ENCODE measurements around the gene OPTC.
"Not testable (repeated sequence)": the region's sequence is repeated elsewhere in the genome, so short reads cannot be mapped to it uniquely, and the experiment has no call there.

The OPTC gene

GRCh38 chr1:203511930-203512329 is 18.0 kb downstream of the OPTC start:
- Histone ChIP-seq H3K27ac (ENCODE audit: low read depth, low read length) (no peak overlapping the region), H3K27me3 (ENCODE audit: control insufficient read depth in 1 of 2, insufficient read depth in 2 of 2, low read length in 2 of 2) (no peaks in the 10 kb centered on the region), H3K9me3 (ENCODE audit: control insufficient read depth in 1 of 2, low read length in 2 of 2) (no peaks in the 10 kb centered on the region), H3K9ac (ENCODE audit: low read depth in 1 of 2, low read length in 2 of 2) (no peak overlapping the region), H3K4me1 (ENCODE audit: control insufficient read depth in 1 of 2, insufficient read depth in 2 of 2, low read length in 2 of 2) (peaks cover 0 to 21% of the 10 kb centered on the region in 2 donors), H3K36me3 (ENCODE audit: control insufficient read depth in 1 of 2, insufficient read depth in 2 of 2, low read length in 2 of 2) (no peaks in the 10 kb centered on the region), H3K4me3 (ENCODE audit: low read depth in 1 of 2, low read length in 2 of 2) (no peak overlapping the region)

GRCh38 chr1:203512517-203512847 is 18.5 kb downstream of the OPTC start:
- no peak overlapping the region for H3K27ac ChIP-seq (ENCODE audit: low read depth, low read length)
- no peaks in the 10 kb centered on the region for H3K9me3 ChIP-seq (ENCODE audit: control insufficient read depth in 1 of 2, low read length in 2 of 2)
- H3K4me1 ChIP-seq (ENCODE audit: control insufficient read depth in 1 of 2, insufficient read depth in 2 of 2, low read length in 2 of 2) = peaks cover 0 to 15% of the 10 kb centered on the region in 2 donors
- H3K36me3 ChIP-seq (ENCODE audit: control insufficient read depth in 1 of 2, insufficient read depth in 2 of 2, low read length in 2 of 2) = no peaks in the 10 kb centered on the region
- H3K9ac ChIP-seq (ENCODE audit: low read depth in 1 of 2, low read length in 2 of 2) = no peak overlapping the region
- no peaks in the 10 kb centered on the region for H3K27me3 ChIP-seq (ENCODE audit: control insufficient read depth in 1 of 2, insufficient read depth in 2 of 2, low read length in 2 of 2)
- no peak overlapping the region for H3K4me3 ChIP-seq (ENCODE audit: low read depth in 1 of 2, low read length in 2 of 2)

- Histone ChIP-seq H3K9ac (ENCODE audit: low read depth in 1 of 2, low read length in 2 of 2) (no peak overlapping the region), H3K9me3 (ENCODE audit: control insufficient read depth in 1 of 2, low read length in 2 of 2) (no peaks in the 10 kb centered on the region), H3K36me3 (ENCODE audit: control insufficient read depth in 1 of 2, insufficient read depth in 2 of 2, low read length in 2 of 2) (no peaks in the 10 kb centered on the region), H3K27me3 (ENCODE audit: control insufficient read depth in 1 of 2, insufficient read depth in 2 of 2, low read length in 2 of 2) (no peaks in the 10 kb centered on the region), H3K27ac (ENCODE audit: low read depth, low read length) (no peak overlapping the region), H3K4me1 (ENCODE audit: control insufficient read depth in 1 of 2, insufficient read depth in 2 of 2, low read length in 2 of 2) (peaks cover 0 to 15% of the 10 kb centered on the region in 2 donors), H3K4me3 (ENCODE audit: low read depth in 1 of 2, low read length in 2 of 2) (no peak overlapping the region)
Measured at GRCh38 chr1:203512848-203513584, 19.1 kb downstream of the OPTC start.

GRCh38 chr1:203513585-203514031 is 19.7 kb downstream of the OPTC start:
- Histone ChIP-seq H3K4me3 (ENCODE audit: low read depth in 1 of 2, low read length in 2 of 2) (no peak overlapping the region), H3K9me3 (ENCODE audit: control insufficient read depth in 1 of 2, low read length in 2 of 2) (no peaks in the 10 kb centered on the region), H3K4me1 (ENCODE audit: control insufficient read depth in 1 of 2, insufficient read depth in 2 of 2, low read length in 2 of 2) (peaks cover 2 to 15% of the 10 kb centered on the region in 2 donors), H3K9ac (ENCODE audit: low read depth in 1 of 2, low read length in 2 of 2) (no peak overlapping the region), H3K36me3 (ENCODE audit: control insufficient read depth in 1 of 2, insufficient read depth in 2 of 2, low read length in 2 of 2) (no peaks in the 10 kb centered on the region), H3K27ac (ENCODE audit: low read depth, low read length) (no peak overlapping the region), H3K27me3 (ENCODE audit: control insufficient read depth in 1 of 2, insufficient read depth in 2 of 2, low read length in 2 of 2) (no peaks in the 10 kb centered on the region)

GRCh38 chr1:203516184-203516583 is 22.2 kb downstream of the OPTC start:
- H3K4me1 ChIP-seq (ENCODE audit: control insufficient read depth in 1 of 2, insufficient read depth in 2 of 2, low read length in 2 of 2) = peaks cover 23 to 32% of the 10 kb centered on the region in 2 donors
- no peaks in the 10 kb centered on the region for H3K9me3 ChIP-seq (ENCODE audit: control insufficient read depth in 1 of 2, low read length in 2 of 2)
- no peak overlapping the region for H3K27ac ChIP-seq (ENCODE audit: low read depth, low read length)
- H3K36me3 ChIP-seq (ENCODE audit: control insufficient read depth in 1 of 2, insufficient read depth in 2 of 2, low read length in 2 of 2) = no peaks in the 10 kb centered on the region
- H3K4me3 ChIP-seq (ENCODE audit: low read depth in 1 of 2, low read length in 2 of 2) = no peak overlapping the region
- H3K27me3 ChIP-seq (ENCODE audit: control insufficient read depth in 1 of 2, insufficient read depth in 2 of 2, low read length in 2 of 2) = no peaks in the 10 kb centered on the region
- H3K9ac ChIP-seq (ENCODE audit: low read depth in 1 of 2, low read length in 2 of 2) = no peak overlapping the region

- H3K4me3 ChIP-seq (ENCODE audit: low read depth in 1 of 2, low read length in 2 of 2) = no peak overlapping the region
- H3K36me3 ChIP-seq (ENCODE audit: control insufficient read depth in 1 of 2, insufficient read depth in 2 of 2, low read length in 2 of 2) = no peaks in the 10 kb centered on the region
- no peak overlapping the region for H3K9ac ChIP-seq (ENCODE audit: low read depth in 1 of 2, low read length in 2 of 2)
- H3K27ac ChIP-seq (ENCODE audit: low read depth, low read length) = no peak overlapping the region
- H3K27me3 ChIP-seq (ENCODE audit: control insufficient read depth in 1 of 2, insufficient read depth in 2 of 2, low read length in 2 of 2) = no peaks in the 10 kb centered on the region
- H3K4me1 ChIP-seq (ENCODE audit: control insufficient read depth in 1 of 2, insufficient read depth in 2 of 2, low read length in 2 of 2) = peaks cover 31 to 37% of the 10 kb centered on the region in 2 donors
- H3K9me3 ChIP-seq (ENCODE audit: control insufficient read depth in 1 of 2, low read length in 2 of 2) = no peaks in the 10 kb centered on the region
Measured at GRCh38 chr1:203516906-203517305, 23.0 kb downstream of the OPTC start.

- Histone ChIP-seq H3K27me3 (ENCODE audit: control insufficient read depth in 1 of 2, insufficient read depth in 2 of 2, low read length in 2 of 2) (no peaks in the 10 kb centered on the region), H3K27ac (ENCODE audit: low read depth, low read length) (no peak overlapping the region), H3K4me3 (ENCODE audit: low read depth in 1 of 2, low read length in 2 of 2) (no peak overlapping the region), H3K4me1 (ENCODE audit: control insufficient read depth in 1 of 2, insufficient read depth in 2 of 2, low read length in 2 of 2) (peaks cover 32 to 33% of the 10 kb centered on the region in 2 donors), H3K36me3 (ENCODE audit: control insufficient read depth in 1 of 2, insufficient read depth in 2 of 2, low read length in 2 of 2) (no peaks in the 10 kb centered on the region), H3K9me3 (ENCODE audit: control insufficient read depth in 1 of 2, low read length in 2 of 2) (no peaks in the 10 kb centered on the region), H3K9ac (ENCODE audit: low read depth in 1 of 2, low read length in 2 of 2) (no peak overlapping the region)
Measured at GRCh38 chr1:203517426-203518110, 23.6 kb downstream of the OPTC start.

- H3K4me1 ChIP-seq (ENCODE audit: control insufficient read depth in 1 of 2, insufficient read depth in 2 of 2, low read length in 2 of 2) = peaks cover 27 to 32% of the 10 kb centered on the region in 2 donors
- H3K36me3 ChIP-seq (ENCODE audit: control insufficient read depth in 1 of 2, insufficient read depth in 2 of 2, low read length in 2 of 2); H3K27ac ChIP-seq (ENCODE audit: low read depth, low read length); H3K9me3 ChIP-seq (ENCODE audit: control insufficient read depth in 1 of 2, low read length in 2 of 2); H3K4me3 ChIP-seq (ENCODE audit: low read depth in 1 of 2, low read length in 2 of 2); H3K27me3 ChIP-seq (ENCODE audit: control insufficient read depth in 1 of 2, insufficient read depth in 2 of 2, low read length in 2 of 2); H3K9ac ChIP-seq (ENCODE audit: low read depth in 1 of 2, low read length in 2 of 2): not testable (repeated sequence)
Measured at GRCh38 chr1:203518139-203518538, 24.2 kb downstream of the OPTC start.

GRCh38 chr1:203518541-203518940 is 24.6 kb downstream of the OPTC start:
- H3K36me3 ChIP-seq (ENCODE audit: control insufficient read depth in 1 of 2, insufficient read depth in 2 of 2, low read length in 2 of 2) = no peaks in the 10 kb centered on the region
- no peak overlapping the region for H3K27ac ChIP-seq (ENCODE audit: low read depth, low read length)
- no peaks in the 10 kb centered on the region for H3K9me3 ChIP-seq (ENCODE audit: control insufficient read depth in 1 of 2, low read length in 2 of 2)
- H3K27me3 ChIP-seq (ENCODE audit: control insufficient read depth in 1 of 2, insufficient read depth in 2 of 2, low read length in 2 of 2) = no peaks in the 10 kb centered on the region
- H3K4me1 ChIP-seq (ENCODE audit: control insufficient read depth in 1 of 2, insufficient read depth in 2 of 2, low read length in 2 of 2) = peaks cover 23 to 32% of the 10 kb centered on the region in 2 donors
- peak overlapping the region in 1 of 2 donors; percentile 7 for H3K9ac ChIP-seq (ENCODE audit: low read depth in 1 of 2, low read length in 2 of 2)
- H3K4me3 ChIP-seq (ENCODE audit: low read depth in 1 of 2, low read length in 2 of 2) = no peak overlapping the region

GRCh38 chr1:203519053-203519840 is 25.3 kb downstream of the OPTC start:
- Histone ChIP-seq H3K27ac (ENCODE audit: low read depth, low read length) (no peak overlapping the region), H3K9me3 (ENCODE audit: control insufficient read depth in 1 of 2, low read length in 2 of 2) (no peaks in the 10 kb centered on the region), H3K4me1 (ENCODE audit: control insufficient read depth in 1 of 2, insufficient read depth in 2 of 2, low read length in 2 of 2) (peaks cover 23 to 32% of the 10 kb centered on the region in 2 donors)

More at GRCh38 chr1:203519053-203519840, 25.3 kb downstream of the OPTC start:
- Histone ChIP-seq H3K4me3 (ENCODE audit: low read depth in 1 of 2, low read length in 2 of 2) (no peak overlapping the region), H3K27me3 (ENCODE audit: control insufficient read depth in 1 of 2, insufficient read depth in 2 of 2, low read length in 2 of 2) (no peaks in the 10 kb centered on the region), H3K9ac (ENCODE audit: low read depth in 1 of 2, low read length in 2 of 2) (peak overlapping the region in 1 of 2 donors; percentile 7), H3K36me3 (ENCODE audit: control insufficient read depth in 1 of 2, insufficient read depth in 2 of 2, low read length in 2 of 2) (no peaks in the 10 kb centered on the region)

Measured in duodenal mucosa (tissue), 2 donors.